ENCODE results near the gene CDY2A.
"Not testable (repeated sequence)": the region's sequence is repeated elsewhere in the genome, so short reads cannot be mapped to it uniquely, and the experiment has no call there.

CDY2A gene

GRCh38 chrY:18025487-18025886, at the start of gene CDY2A:
Gene CDY2A (plus strand): TSS chrY:18025787. CDS start chrY:18026115, 328 bp downstream.
- not testable (repeated sequence) for DNase-seq (ENCODE audit: low read depth, low spot score)

- DNase-seq (ENCODE audit: low read depth, low spot score), result not testable (repeated sequence)
These were observed 28.0 kb upstream of the CDY2A start for GRCh38 chrY:17997586-17997985.

- DNase-seq (ENCODE audit: low read depth, low spot score), result not testable (repeated sequence)
These were observed 27.3 kb upstream of the CDY2A start for GRCh38 chrY:17998266-17998665.

- not testable (repeated sequence) for DNase-seq (ENCODE audit: low read depth, low spot score)
These were observed 1.7 kb upstream of the CDY2A start for GRCh38 chrY:18023897-18024296.

- not testable (repeated sequence) for DNase-seq (ENCODE audit: low read depth, low spot score)
These were observed 3.3 kb downstream of the CDY2A start for GRCh38 chrY:18028845-18029244.

- not testable (repeated sequence) for DNase-seq (ENCODE audit: low read depth, low spot score)
These were observed 4.6 kb downstream of the CDY2A start for GRCh38 chrY:18030178-18030577.

GRCh38 chrY:18034100-18034814, 8.7 kb downstream of the CDY2A start:
- DNase-seq (ENCODE audit: low read depth, low spot score), result not testable (repeated sequence)

GRCh38 chrY:18034864-18035263, 9.3 kb downstream of the CDY2A start:
- DNase-seq (ENCODE audit: low read depth, low spot score), result not testable (repeated sequence)

- not testable (repeated sequence) for DNase-seq (ENCODE audit: low read depth, low spot score)
These were observed 19.4 kb downstream of the CDY2A start for GRCh38 chrY:18044990-18045389.

GRCh38 chrY:18048149-18049040, 22.8 kb downstream of the CDY2A start:
- DNase-seq (ENCODE audit: low read depth, low spot score), result not testable (repeated sequence)

GRCh38 chrY:18049061-18049460, 23.5 kb downstream of the CDY2A start:
- DNase-seq (ENCODE audit: low read depth, low spot score), result not testable (repeated sequence)

GRCh38 chrY:18056473-18056872, 30.9 kb downstream of the CDY2A start:
- not testable (repeated sequence) for DNase-seq (ENCODE audit: low read depth, low spot score)

- DNase-seq (ENCODE audit: low read depth, low spot score), result not testable (repeated sequence)
These were observed 47.9 kb downstream of the CDY2A start for GRCh38 chrY:18073464-18073863.
